Duodenal mucosa (tissue), 2 donors: ENCODE measurements around the gene SLC7A4.
"Not testable (repeated sequence)": the region's sequence is repeated elsewhere in the genome, so short reads cannot be mapped to it uniquely, and the experiment has no call there.

Experiments
- H3K27ac ChIP-seq: one replicate; pipeline ENCODE4 v1.7.0; 2013; ENCODE audit warnings: low read depth, low read length
- H3K27me3 ChIP-seq, 2 donors: one replicate each; pipeline ENCODE4 v1.7.0; 2013; ENCODE audit warnings: low read length in 2 of 2, control low read depth in 1 of 2; ENCODE audit not compliant: insufficient read depth in 2 of 2, control insufficient read depth in 1 of 2
- H3K36me3 ChIP-seq, 2 donors: one replicate each; pipeline ENCODE4 v1.7.0; 2013; ENCODE audit warnings: low read length in 2 of 2, control low read depth in 1 of 2; ENCODE audit not compliant: insufficient read depth in 2 of 2, control insufficient read depth in 1 of 2
- H3K4me1 ChIP-seq, 2 donors: one replicate each; pipeline ENCODE4 v1.7.0; 2013; ENCODE audit warnings: low read length in 2 of 2, control low read depth in 1 of 2; ENCODE audit not compliant: insufficient read depth in 2 of 2, control insufficient read depth in 1 of 2
- H3K4me3 ChIP-seq, 2 donors: one replicate each; pipeline ENCODE4 v1.7.0; 2013; ENCODE audit warnings: low read length in 2 of 2, low read depth in 1 of 2
- H3K9ac ChIP-seq, 2 donors: one replicate each; pipeline ENCODE4 v1.7.0; 2013; ENCODE audit warnings: low read length in 2 of 2, low read depth in 1 of 2
- H3K9me3 ChIP-seq, 2 donors: one replicate each; pipeline ENCODE4 v1.7.0; 2013; ENCODE audit warnings: low read length in 2 of 2, control low read depth in 1 of 2; ENCODE audit not compliant: control insufficient read depth in 1 of 2

The SLC7A4 gene

DNA sequence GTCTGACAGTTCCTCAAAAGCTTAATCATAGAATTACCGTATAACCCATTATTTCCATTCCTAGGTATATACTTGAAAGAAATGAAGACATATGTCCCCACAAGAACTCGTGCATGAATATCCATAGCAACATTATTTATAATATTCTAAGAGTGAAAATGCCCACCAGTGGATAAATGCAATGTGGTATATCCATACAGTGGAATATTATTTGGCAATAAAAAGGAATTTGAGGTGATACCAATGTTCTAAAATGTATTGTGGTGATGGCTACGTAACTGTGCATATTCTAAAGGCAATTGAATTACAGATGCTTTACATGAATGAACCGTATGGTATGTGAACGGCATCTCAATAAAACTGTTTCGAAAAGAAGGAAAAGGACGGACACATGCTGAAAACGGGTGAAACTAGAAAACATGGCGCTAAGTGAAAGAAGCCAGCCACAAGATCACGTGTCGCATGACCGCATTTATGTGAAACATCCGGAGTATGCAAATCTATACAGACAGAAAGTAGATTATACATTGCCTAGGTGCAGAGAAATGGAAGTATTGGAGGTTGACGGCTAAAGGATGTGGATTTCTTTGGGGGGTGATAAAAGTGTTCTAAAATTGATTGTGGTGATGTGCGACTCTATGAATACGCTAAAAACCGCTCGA lies 29.4 kb upstream of the SLC7A4 start:
- H3K4me3 ChIP-seq, H3K9me3 ChIP-seq, H3K27me3 ChIP-seq, H3K27ac ChIP-seq, H3K4me1 ChIP-seq, H3K9ac ChIP-seq, H3K36me3 ChIP-seq: not testable (repeated sequence)

- not testable (repeated sequence) for H3K4me1 ChIP-seq, H3K4me3 ChIP-seq, H3K27ac ChIP-seq, H3K9ac ChIP-seq, H3K27me3 ChIP-seq, H3K36me3 ChIP-seq, H3K9me3 ChIP-seq
Measured at GRCh38 chr22:21060363-21060762, 28.0 kb upstream of the SLC7A4 start.

DNA sequence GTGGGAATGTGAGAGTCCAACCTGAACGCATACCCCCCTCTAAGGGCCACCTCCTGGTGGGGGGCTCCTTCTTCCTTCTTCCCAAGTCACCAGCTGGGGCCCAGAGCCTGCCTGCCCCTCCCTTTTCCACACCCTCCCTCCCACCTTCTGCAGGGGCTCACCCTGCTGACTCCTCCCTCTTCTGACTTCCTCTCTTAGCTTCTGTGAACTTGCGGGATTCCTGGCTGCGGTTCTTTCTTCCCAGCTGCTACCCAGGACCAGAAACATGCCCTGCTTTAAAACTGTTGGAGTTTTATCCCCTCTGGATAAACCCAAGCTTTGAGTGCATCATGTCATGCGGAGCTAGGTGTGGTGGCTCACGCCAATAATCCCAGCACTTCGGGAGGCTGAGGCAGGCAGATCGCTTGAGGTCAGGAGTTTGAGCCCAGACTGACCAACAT lies 23.5 kb upstream of the SLC7A4 start:
- Histone ChIP-seq H3K9ac (no peak overlapping the region), H3K27ac (no peak overlapping the region), H3K9me3 (no peaks in the 10 kb centered on the region), H3K27me3 (peaks cover 0 to 2% of the 10 kb centered on the region in 2 donors), H3K36me3 (no peaks in the 10 kb centered on the region), H3K4me3 (no peak overlapping the region), H3K4me1 (no peaks in the 10 kb centered on the region)

- no peaks in the 10 kb centered on the region for H3K9me3 ChIP-seq
- H3K27me3 ChIP-seq: peaks cover 0 to 2% of the 10 kb centered on the region in 2 donors
- no peak overlapping the region for H3K4me3 ChIP-seq
- no peak overlapping the region for H3K9ac ChIP-seq
- H3K4me1 ChIP-seq: no peaks in the 10 kb centered on the region
- no peaks in the 10 kb centered on the region for H3K36me3 ChIP-seq
- no peak overlapping the region for H3K27ac ChIP-seq
Measured at GRCh38 chr22:21055564-21055834, 23.1 kb upstream of the SLC7A4 start.

- Histone ChIP-seq H3K9me3 (no peaks in the 10 kb centered on the region), H3K27me3 (peaks cover 0 to 2% of the 10 kb centered on the region in 2 donors), H3K4me1 (no peaks in the 10 kb centered on the region), H3K4me3 (no peak overlapping the region), H3K9ac (no peak overlapping the region), H3K27ac (no peak overlapping the region), H3K36me3 (no peaks in the 10 kb centered on the region)
Measured at GRCh38 chr22:21054714-21055563, 22.6 kb upstream of the SLC7A4 start.

DNA sequence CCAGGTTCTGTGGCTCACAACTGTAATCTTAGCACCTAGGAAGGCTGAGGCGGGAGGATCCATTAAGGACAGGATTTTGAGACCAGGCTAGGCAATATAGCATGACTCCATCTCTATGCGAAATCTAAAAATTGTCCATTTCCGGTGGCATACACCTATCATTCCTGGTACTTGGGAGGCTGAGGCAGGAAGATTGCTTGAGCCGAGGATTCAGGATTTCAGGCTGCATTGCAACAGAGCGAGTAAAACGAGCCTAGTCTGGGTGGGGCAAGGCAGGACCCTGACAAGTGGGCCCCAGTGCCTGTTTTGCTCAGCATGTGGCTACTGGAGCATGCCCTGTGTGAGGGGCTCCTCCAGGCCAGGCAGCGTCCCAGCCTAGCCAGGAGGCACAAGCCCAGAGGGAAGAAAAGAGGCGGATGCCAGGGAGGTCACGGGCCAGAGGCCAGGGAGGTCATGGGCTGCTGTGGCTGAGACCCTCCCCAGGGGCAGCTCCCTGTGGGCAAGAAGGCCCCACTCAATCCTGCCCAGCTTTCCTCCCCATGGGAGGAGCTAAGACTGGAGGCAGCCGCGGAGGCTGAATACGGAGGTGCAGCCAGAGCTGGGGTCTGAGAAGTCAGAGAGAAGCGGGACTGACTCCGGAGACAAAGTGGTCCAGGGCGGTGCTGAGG lies 21.8 kb upstream of the SLC7A4 start:
- Histone ChIP-seq H3K27me3 (peaks cover 0 to 2% of the 10 kb centered on the region in 2 donors), H3K4me1 (no peaks in the 10 kb centered on the region), H3K27ac (no peak overlapping the region), H3K9me3 (no peaks in the 10 kb centered on the region), H3K9ac (no peak overlapping the region), H3K4me3 (no peak overlapping the region), H3K36me3 (no peaks in the 10 kb centered on the region)

GRCh38 chr22:21052715-21053459 lies 20.5 kb upstream of the SLC7A4 start:
- no peak overlapping the region for H3K4me3 ChIP-seq
- H3K9me3 ChIP-seq: no peaks in the 10 kb centered on the region
- H3K27me3 ChIP-seq: peaks cover 0 to 2% of the 10 kb centered on the region in 2 donors
- H3K9ac ChIP-seq: no peak overlapping the region
- no peak overlapping the region for H3K27ac ChIP-seq
- no peaks in the 10 kb centered on the region for H3K36me3 ChIP-seq
- H3K4me1 ChIP-seq: no peaks in the 10 kb centered on the region

DNA sequence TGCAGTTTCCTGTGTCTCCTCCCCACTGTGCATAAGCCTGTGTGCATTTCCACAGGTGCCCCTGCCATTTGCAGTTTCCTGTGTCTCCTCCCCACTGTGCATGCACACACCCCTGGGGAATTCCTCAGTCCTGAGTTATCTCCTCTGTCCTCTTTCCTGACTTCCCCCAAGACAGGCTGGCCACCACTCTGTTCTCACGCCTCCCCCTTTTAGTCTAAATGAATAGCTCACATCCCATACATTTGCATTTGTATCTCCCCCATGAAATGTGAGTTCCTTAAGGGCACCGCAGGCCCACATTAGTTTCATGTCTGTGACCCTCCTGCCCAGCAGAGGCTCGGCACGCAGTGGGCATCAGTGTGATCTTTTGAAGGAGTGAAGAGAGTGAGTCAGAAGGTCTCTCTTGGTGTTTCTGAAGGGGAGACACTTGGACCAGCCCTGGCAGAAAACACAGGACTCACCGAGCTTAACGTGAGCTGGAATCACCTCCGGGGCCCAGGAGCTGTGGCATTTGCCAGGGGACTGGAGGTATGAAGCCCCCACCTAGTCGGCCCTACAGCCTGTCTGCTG lies 19.6 kb upstream of the SLC7A4 start:
- no peaks in the 10 kb centered on the region for H3K4me1 ChIP-seq
- no peaks in the 10 kb centered on the region for H3K36me3 ChIP-seq
- H3K9me3 ChIP-seq: no peaks in the 10 kb centered on the region
- peaks cover 0 to 2% of the 10 kb centered on the region in 2 donors for H3K27me3 ChIP-seq
- H3K4me3 ChIP-seq: no peak overlapping the region
- H3K9ac ChIP-seq: no peak overlapping the region
- H3K27ac ChIP-seq: no peak overlapping the region

DNA sequence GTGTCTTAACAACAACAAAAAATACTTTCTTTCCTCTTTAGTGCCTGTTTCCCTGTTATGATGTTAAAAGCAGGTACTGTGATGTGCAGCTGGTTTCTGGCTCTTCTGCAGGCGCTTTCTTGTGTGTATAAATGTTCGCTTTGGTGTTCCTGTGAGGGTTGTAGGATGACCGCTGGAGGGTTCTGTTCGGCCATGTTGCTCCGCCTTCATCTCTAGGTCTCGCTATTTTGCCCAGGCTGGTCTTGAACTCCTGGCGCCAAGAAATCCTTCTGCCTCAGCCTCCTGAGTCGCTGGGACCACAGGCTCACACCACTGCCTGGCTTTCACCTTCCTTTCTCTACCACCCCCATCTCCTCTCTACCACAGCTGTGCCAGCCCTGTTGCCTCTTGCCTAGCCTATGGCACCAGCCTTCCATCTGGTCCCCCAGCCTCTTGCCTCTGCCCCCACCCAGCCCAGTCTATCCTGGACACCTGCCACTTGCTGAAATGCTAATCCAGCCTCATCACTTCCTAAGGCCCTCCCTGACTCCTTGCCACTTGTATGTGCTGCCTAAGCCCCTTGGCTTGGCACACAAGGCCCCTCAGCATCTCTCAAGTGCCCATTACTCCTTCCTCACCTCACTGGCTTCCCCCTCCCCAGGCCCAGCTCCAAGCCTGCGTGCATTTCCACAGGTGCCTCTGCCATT lies 18.9 kb upstream of the SLC7A4 start:
- Histone ChIP-seq H3K9me3 (no peaks in the 10 kb centered on the region), H3K9ac (no peak overlapping the region)

More for the DNA sequence above, 18.9 kb upstream of the SLC7A4 start:
- H3K4me1 ChIP-seq: no peaks in the 10 kb centered on the region
- no peaks in the 10 kb centered on the region for H3K36me3 ChIP-seq
- H3K4me3 ChIP-seq: no peak overlapping the region
- H3K27ac ChIP-seq: no peak overlapping the region
- no peaks in the 10 kb centered on the region for H3K27me3 ChIP-seq
